ENCODE data around the gene MOB1B.
"Not testable (repeated sequence)": the region's sequence is repeated elsewhere in the genome, so short reads cannot be mapped to it uniquely, and the experiment has no call there.

MOB1B gene

GRCh38 chr4:71008196-71008595 is 106.0 kb downstream of the MOB1B start:
- no peak for DNase-seq (ENCODE audit: low read depth in 2 of 2)

DNA sequence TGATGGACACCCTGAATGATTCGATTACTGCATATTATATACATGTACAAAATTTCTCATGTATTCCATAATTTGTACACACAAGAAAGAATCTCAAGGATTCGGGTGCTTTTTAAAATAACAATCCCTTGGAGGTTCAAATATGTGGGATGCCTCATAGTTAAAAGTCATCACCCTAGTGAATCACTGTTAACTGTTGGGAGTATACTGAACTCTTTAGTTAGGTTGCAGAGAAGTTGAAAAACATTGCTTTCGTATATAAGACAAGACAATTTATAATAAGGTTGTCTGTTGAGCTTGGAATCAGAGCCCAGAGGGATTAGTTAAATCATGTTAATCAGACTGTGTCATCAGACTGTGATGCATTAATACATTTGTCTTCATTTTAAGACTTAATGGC is 106.9 kb downstream of the MOB1B start:
- no peak for DNase-seq (ENCODE audit: low read depth in 2 of 2)

GRCh38 chr4:71009890-71010588 is 107.9 kb downstream of the MOB1B start:
- no peak for DNase-seq (ENCODE audit: low read depth in 2 of 2)

GRCh38 chr4:71011451-71011850 is 109.3 kb downstream of the MOB1B start:
- no peak for DNase-seq (ENCODE audit: low read depth in 2 of 2)

GRCh38 chr4:71017391-71017790 is 115.2 kb downstream of the MOB1B start:
- not testable (repeated sequence) for DNase-seq (ENCODE audit: low read depth in 2 of 2)

- no peak for DNase-seq (ENCODE audit: low read depth in 2 of 2)
Measured at GRCh38 chr4:71020611-71021010, 118.4 kb downstream of the MOB1B start.

GRCh38 chr4:71025654-71026053 is 123.5 kb downstream of the MOB1B start:
- DNase-seq (ENCODE audit: low read depth in 2 of 2), result no peak

DNA sequence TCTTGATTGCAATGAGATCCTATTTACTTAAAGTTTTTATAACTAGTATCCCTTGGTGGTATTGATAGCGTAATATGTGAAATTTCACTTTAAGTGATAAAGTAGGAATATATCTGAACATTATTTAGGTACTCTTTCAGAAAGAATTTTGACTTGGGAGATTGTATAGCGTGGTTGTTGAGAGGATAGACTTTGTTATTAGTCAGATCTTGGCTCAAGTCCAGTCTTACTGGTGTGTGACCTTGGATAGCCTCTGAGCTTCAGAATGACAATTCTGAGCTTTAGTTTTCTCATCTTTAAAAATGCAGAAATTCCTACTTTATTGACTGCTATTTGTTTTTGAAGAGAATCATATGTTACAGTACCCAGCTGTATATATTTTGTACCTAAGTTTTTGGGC is 123.9 kb downstream of the MOB1B start:
- DNase-seq (ENCODE audit: low read depth in 2 of 2), result no peak

- DNase-seq (ENCODE audit: low read depth in 2 of 2), result no peak
Measured at GRCh38 chr4:71027611-71028010, 125.4 kb downstream of the MOB1B start.

- DNase-seq (ENCODE audit: low read depth in 2 of 2), result no peak
Measured at GRCh38 chr4:71029504-71029903, 127.3 kb downstream of the MOB1B start.

DNA sequence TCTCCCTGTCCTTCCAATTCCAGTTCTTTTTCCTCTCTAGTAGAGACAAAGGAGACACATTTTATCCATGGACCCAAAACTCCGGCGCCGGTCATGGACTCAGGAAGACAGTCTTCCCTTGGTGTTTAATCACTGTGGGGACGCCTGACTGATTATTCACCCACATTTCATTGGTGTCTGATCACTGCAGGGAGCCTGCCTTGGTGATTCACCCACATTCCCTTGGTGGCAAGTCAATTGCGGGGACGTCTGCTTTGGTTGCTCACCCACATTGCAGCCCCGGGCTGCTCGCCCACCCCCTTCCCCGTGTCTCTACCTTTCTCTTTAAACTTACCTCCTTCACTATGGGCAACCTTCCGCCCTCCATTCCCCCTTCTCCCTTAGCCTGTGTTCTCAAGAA is 129.9 kb downstream of the MOB1B start:
- DNase-seq (ENCODE audit: low read depth in 2 of 2), result not testable (repeated sequence)

All from stimulated activated CD4-positive, alpha-beta T cell treated with anti-CD3 and anti-CD28 coated beads, Interleukin-15, amount 100 ng/mL, for 48 hours (primary cell).